HEK293 (cell line): ENCODE data around the gene MME.

ENCODE experiments used
- CTCF ChIP-seq: fragments of 450-650 bp; formaldehyde crosslinking; IDR thresholded peaks from 2 replicates; pipeline ENCODE4 v1.5.1; 2016; ENCODE audit warnings: missing biosample characterization, missing genetic modification characterization
- SP2 ChIP-seq: fragments of 450-650 bp; formaldehyde crosslinking; IDR thresholded peaks from 2 replicates; pipeline ENCODE4 v1.5.1; 2016; ENCODE audit warnings: missing biosample characterization, missing genetic modification characterization
- SP3 ChIP-seq: fragments of 450-650 bp; formaldehyde crosslinking; IDR thresholded peaks from 2 replicates; pipeline ENCODE4 v1.5.1; 2016; ENCODE audit warnings: missing biosample characterization, missing genetic modification characterization
- ZNF324 ChIP-seq: fragments of 450-650 bp; formaldehyde crosslinking; IDR thresholded peaks from 2 replicates; pipeline ENCODE4 v1.5.1; 2016; ENCODE audit warnings: missing biosample characterization, missing genetic modification characterization
- ZNF549 ChIP-seq: fragments of 450-650 bp; IDR thresholded peaks from 2 replicates; pipeline ENCODE4 v1.5.1; 2018; ENCODE audit warnings: missing biosample characterization, missing genetic modification characterization, mild to moderate bottlenecking, inconsistent platforms, moderate library complexity
- ZNF585B ChIP-seq: fragments of 450-650 bp; formaldehyde crosslinking; IDR thresholded peaks from 2 replicates; pipeline ENCODE4 v1.5.1; 2016; ENCODE audit warnings: missing biosample characterization, missing genetic modification characterization

GRCh38 chr3:155161640-155162292, 81.6 kb downstream of the MME start:
- TF ChIP-seq ZNF324 (tag by site-specific recombination) = no peak
- TF ChIP-seq CTCF = no peak
- TF ChIP-seq ZNF549 (tag by site-specific recombination) = no peak
- TF ChIP-seq SP2 (tag by site-specific recombination) = no peak
- no peak for TF ChIP-seq ZNF585B (tag by site-specific recombination)
- no peak for TF ChIP-seq SP3 (tag by site-specific recombination)
